GM18861 (cell line): Measurements from ENCODE around the gene STX8.
"Not testable (repeated sequence)": the region's sequence is repeated elsewhere in the genome, so short reads cannot be mapped to it uniquely, and the experiment has no call there.

Source experiments
- ATAC-seq: cut with Tn5 transposase; IDR thresholded peaks from one replicate; pipeline ENCODE4 v1.9.1; 2021; ENCODE audit not compliant: unreplicated experiment

The STX8 gene, protein sequence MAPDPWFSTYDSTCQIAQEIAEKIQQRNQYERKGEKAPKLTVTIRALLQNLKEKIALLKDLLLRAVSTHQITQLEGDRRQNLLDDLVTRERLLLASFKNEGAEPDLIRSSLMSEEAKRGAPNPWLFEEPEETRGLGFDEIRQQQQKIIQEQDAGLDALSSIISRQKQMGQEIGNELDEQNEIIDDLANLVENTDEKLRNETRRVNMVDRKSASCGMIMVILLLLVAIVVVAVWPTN

GRCh38 chr17:9575381-9576101, at the start of gene STX8:
STX8 (minus strand) TSS chr17:9575820; CDS start chr17:9575808, 12 bp downstream.
- peak; percentile 77 for ATAC-seq

DNA sequence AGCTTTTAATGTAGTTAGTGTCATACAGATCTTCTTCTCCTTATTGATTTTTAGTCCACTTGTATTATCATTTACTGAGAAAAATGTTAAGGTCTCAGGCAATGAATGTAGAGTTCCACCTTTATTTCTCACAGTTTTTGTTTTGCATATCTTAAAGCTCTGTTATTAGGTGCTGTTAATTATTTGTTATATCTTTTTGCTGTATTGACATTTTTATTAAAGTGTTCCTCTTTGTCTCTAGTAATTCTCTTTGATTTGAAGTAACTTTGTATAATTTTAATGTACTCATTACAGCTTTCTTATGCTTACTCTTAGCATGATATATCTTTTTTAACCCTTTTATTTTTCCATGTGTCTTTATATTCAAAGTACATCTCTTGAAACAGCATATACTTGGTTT, 47.3 kb upstream of the STX8 start:
- no peak for ATAC-seq

DNA sequence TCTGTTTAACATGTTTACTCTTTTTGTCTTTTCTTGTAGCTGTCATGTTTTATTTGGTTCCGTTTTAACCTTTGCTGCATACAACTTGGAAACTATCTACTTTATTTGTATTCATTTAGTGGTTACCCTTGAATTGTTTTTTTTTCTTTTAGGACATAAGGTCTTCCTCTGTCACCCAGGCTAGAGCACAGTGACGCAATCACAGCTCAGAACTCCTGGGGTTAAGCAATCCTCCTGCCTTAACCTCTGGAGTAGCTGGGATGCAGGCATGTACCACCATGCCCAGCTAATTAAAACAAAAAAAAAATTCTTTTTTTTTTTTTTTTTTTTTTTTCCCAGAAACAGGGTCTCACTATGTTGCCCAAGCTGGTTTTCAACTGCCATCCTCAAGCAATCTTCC, 39.9 kb upstream of the STX8 start:
- no peak for ATAC-seq

DNA sequence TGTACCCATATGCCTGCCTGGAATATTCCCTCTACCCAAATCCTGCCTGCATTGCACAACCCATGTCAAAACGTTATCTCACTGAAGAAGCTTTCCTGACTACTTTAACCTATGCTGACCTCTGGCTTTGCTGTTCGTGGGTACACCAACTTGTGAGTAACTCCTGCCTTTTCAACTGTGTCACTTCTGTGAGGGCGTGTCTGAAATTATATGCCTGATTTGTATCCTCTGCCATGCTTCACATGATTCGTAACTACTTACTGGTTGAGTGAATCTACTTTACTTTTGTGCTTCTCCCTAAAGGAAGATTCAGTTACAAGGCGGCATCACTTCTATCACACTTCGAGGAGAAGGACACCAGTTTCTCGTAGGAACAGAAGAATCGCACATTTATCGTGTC, 36.4 kb upstream of the STX8 start:
- no peak for ATAC-seq

GRCh38 chr17:9611557-9611956, 35.9 kb upstream of the STX8 start:
- ATAC-seq, result no peak

DNA sequence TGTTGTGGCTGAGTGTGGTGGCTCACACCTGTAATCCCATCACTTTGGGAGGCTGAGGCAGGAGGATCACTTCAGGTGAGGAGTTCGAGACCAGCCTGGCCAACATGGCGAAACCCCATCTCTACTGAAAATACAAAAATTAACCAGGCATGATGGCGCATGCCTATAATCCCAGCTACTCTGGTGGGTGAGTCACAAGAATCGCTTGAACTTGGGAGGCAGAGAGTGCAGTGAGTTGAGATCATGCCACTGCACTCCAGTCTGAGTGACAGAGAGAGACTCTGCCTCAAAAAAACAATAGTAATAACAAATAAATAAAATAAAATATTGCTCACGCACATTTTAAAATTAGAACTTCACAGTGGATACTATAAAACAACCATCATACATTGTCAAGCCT, 31.4 kb upstream of the STX8 start:
- ATAC-seq, result not testable (repeated sequence)

DNA sequence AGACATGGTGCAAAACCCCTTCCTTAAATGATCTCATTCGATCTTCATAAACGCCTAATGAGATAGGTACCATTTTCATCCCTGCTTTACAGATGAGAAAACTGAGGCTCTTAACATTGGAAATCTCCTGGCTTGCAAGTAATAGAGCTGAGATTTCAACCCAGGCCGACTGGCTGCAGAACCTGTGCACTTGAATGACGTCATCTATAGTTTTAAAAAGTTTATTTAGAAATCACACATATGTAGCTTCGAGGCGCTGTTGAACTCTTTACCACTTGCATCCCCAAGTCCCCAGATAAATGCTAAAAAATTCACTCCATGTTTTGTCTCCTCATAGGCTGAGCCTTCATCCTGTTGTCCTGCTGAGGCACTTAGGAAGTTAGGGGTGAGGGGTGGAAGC, 30.8 kb upstream of the STX8 start:
- no peak for ATAC-seq

- ATAC-seq, result not testable (repeated sequence)
Measured at GRCh38 chr17:9604583-9604982, 29.0 kb upstream of the STX8 start.

DNA sequence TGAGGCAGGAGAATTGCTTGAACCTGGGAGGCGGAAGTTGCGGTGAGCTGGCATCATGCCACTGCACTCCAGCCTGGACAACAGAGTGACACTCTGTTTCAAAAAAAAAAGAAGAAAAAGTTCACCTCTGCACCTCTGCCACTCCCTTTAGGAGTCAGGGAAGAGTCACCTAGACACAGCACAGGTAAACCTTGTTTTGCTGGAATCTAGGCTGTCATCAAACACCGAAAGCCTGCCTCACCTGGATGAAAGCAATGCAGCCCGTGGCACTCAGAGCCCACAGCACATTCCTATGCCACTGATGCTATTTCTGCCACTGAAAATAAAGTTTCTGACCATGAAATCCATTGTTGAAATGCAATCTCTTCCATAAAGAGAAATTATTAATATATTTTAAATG, 23.0 kb upstream of the STX8 start:
- ATAC-seq, result no peak

- ATAC-seq, result not testable (repeated sequence)
Measured at GRCh38 chr17:9597638-9598037, 22.0 kb upstream of the STX8 start.

GRCh38 chr17:9594065-9594464, 18.4 kb upstream of the STX8 start:
- no peak for ATAC-seq

- ATAC-seq, result no peak
Measured at GRCh38 chr17:9587969-9588656, 12.5 kb upstream of the STX8 start.

DNA sequence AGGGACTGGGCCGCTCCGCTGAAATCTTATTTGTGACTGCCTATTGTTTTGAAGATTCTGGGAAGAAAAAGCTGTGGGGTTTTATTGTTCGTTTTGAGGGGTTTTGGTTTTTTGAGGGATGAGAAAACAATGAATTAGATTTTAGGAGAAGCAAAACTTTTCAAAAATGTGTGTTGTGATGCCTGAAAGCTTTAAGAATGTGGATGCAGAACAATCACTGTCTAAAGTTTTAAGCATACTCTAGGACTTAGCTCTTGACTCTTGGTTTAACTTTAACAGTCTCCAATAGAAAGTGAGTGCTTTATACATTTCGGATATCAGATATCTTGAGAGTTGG, 1.7 kb upstream of the STX8 start:
- no peak for ATAC-seq

- ATAC-seq, result no peak
Measured at GRCh38 chr17:9576521-9577372, 1.1 kb upstream of the STX8 start, which contains the start of gene CFAP52. CFAP52 (plus strand) TSS chr17:9576642; CDS start chr17:9576696, 54 bp downstream.

DNA sequence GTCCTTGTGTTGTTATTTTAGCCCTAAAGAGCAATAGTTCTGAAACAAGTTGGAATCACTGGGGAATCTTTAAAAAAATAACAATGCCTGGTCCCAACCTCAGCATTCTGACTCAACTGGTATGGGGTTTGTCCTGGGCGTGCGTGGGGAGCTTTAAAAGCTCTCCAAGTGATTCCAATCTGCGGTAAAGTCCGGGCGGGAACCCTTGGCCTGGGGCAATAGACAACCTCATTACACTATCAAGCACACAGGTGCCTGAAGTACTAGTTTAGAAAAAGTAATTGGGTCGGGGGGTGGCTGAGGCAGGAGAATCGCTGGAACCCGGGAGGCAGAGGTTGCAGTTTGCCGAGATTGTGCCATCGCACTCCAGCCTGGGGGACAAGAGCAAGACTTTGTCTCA, 4.4 kb downstream of the STX8 start:
- ATAC-seq, result no peak

- ATAC-seq, result no peak
Measured at GRCh38 chr17:9568957-9569588, 6.5 kb downstream of the STX8 start.

GRCh38 chr17:9568004-9568403, 7.6 kb downstream of the STX8 start:
- ATAC-seq, result no peak

DNA sequence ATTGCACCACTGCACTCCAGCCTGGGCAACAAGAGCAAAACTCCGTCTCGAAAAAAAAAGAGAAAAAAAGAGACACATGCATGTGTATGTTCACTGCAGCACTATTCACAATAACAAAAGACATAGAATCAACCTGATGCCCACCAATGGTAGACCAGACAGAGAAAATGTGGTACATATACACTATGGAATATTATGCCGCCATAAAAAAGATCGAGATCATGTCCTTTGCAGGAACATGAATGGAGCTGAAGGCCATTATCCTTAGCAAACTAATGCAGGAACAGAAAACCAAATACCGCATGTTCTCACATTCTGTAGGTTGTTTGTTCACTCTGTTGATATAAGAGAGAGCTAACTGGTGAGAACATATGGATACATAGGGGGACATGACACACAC, 8.9 kb downstream of the STX8 start:
- ATAC-seq, result not testable (repeated sequence)

DNA sequence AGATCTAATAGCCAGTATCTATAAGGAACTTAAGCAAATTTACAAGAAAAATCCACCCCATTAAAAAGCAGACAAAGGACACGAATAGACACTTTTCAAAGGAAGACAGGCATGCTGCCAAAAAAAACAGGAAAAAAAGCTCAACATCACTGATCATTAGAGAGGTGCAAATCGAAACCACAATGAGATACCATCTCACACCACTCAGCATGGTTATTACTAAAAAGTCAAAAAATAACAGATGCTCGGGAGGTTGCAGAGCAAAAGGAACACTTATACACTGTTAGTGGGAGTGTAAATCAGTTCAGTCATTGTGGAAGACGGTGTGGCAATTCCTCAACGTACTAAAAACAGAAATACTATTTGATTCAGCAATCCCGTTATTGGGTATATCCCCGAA, 9.6 kb downstream of the STX8 start:
- ATAC-seq, result no peak

GRCh38 chr17:9564104-9564503, 11.5 kb downstream of the STX8 start:
- ATAC-seq, result no peak

- no peak for ATAC-seq
Measured at GRCh38 chr17:9557857-9558256, 17.8 kb downstream of the STX8 start.
